Measurements from ENCODE around the gene ORM2. TPM values are rescaled to one million over a fixed set of nuclear protein-coding genes. Genes with fewer than 3 reads are reported as not detected.
A peak's percentile ranks its signal among the peaks of the same experiment; 100 is the strongest.

ORM2 gene
- total RNA-seq, 2 donors from 2014 or later, result not detected

- intact Hi-C loops (cut with DNase I), result no loop called here
- ATAC-seq (no peak), DNase-seq (no peak)
- Histone ChIP-seq H3K9me3 (no peaks in the 10 kb centered on the region), H3K4me3 (no peak overlapping the region), H3K27me3 (no peaks in the 10 kb centered on the region), H3K27ac (no peak overlapping the region), H3K4me1 (no peaks in the 10 kb centered on the region), H3K36me3 (replicated peaks in 1 of 2; ENCODE audit: insufficient read depth in 1 of 2, low read depth in 2 of 2) (peaks cover 0 to 4% of the 10 kb centered on the region in 2 donors)
- 72 to 91% methylated on average over 9 of the region's 9 CpGs for WGBS, 2 donors
- TF ChIP-seq CTCF (IDR thresholded peaks at IDR 0.05) (no peak), POLR2A (IDR thresholded peaks at IDR 0.05) (no peak)
These were observed 45.3 kb downstream of the ORM2 start for GRCh38 chr9:114374936-114375335.

- 86 to 87% methylated on average over 9 of the region's 9 CpGs for WGBS, 2 donors
- ATAC-seq, result no peak
- no peak for TF ChIP-seq POLR2A (IDR thresholded peaks at IDR 0.05)
- TF ChIP-seq CTCF (IDR thresholded peaks at IDR 0.05), result no peak
- intact Hi-C loops (cut with DNase I), result no loop called here
- peaks cover 0 to 4% of the 10 kb centered on the region in 2 donors for H3K36me3 ChIP-seq (replicated peaks in 1 of 2; ENCODE audit: insufficient read depth in 1 of 2, low read depth in 2 of 2)
- H3K4me3 ChIP-seq, result no peak overlapping the region
- no peak for DNase-seq
- H3K9me3 ChIP-seq, result no peaks in the 10 kb centered on the region
- no peaks in the 10 kb centered on the region for H3K4me1 ChIP-seq
- no peaks in the 10 kb centered on the region for H3K27me3 ChIP-seq
- H3K27ac ChIP-seq, result no peak overlapping the region
These were observed 45.9 kb downstream of the ORM2 start for GRCh38 chr9:114375386-114376175.

- 78 to 91% methylated on average over 5 to 18 of the region's 19 CpGs for WGBS, 2 donors
- Histone ChIP-seq H3K27ac (no peak overlapping the region), H3K27me3 (no peaks in the 10 kb centered on the region), H3K36me3 (replicated peaks in 1 of 2; ENCODE audit: insufficient read depth in 1 of 2, low read depth in 2 of 2) (peaks cover 0 to 4% of the 10 kb centered on the region in 2 donors), H3K9me3 (no peaks in the 10 kb centered on the region), H3K4me3 (no peak overlapping the region), H3K4me1 (no peaks in the 10 kb centered on the region)
- ATAC-seq (no peak), DNase-seq (no peak)
- intact Hi-C loops (cut with DNase I), result no loop called here
- no peak for TF ChIP-seq CTCF (IDR thresholded peaks at IDR 0.05)
- TF ChIP-seq POLR2A (IDR thresholded peaks at IDR 0.05), result no peak
These were observed 47.1 kb downstream of the ORM2 start for GRCh38 chr9:114376586-114377445.

GRCh38 chr9:114378016-114378415 is 48.3 kb downstream of the ORM2 start:
- H3K27me3 ChIP-seq, result no peaks in the 10 kb centered on the region
- no peak overlapping the region for H3K27ac ChIP-seq
- H3K9me3 ChIP-seq, result no peaks in the 10 kb centered on the region
- intact Hi-C loops (cut with DNase I), result no loop called here
- no peak for ATAC-seq
- H3K4me1 ChIP-seq, result no peaks in the 10 kb centered on the region
- 89 to 95% methylated on average over 8 of the region's 8 CpGs for WGBS, 2 donors
- DNase-seq, result peak in 1 of 4 donors; percentile 2
- H3K36me3 ChIP-seq (replicated peaks in 1 of 2; ENCODE audit: insufficient read depth in 1 of 2, low read depth in 2 of 2), result peaks cover 0 to 4% of the 10 kb centered on the region in 2 donors
- TF ChIP-seq POLR2A (IDR thresholded peaks at IDR 0.05) (no peak), CTCF (IDR thresholded peaks at IDR 0.05) (no peak)
- H3K4me3 ChIP-seq, result no peak overlapping the region
